Neutrophil (primary cell): ENCODE results near the gene ZNF423.

Experiments
- H3K27ac ChIP-seq: fragments of 200-600 bp; sonication (generic); 2 replicates; pipeline ENCODE4 v1.5.1; 2016; ENCODE audit warnings: mild to moderate bottlenecking, moderate library complexity
- H3K27me3 ChIP-seq: fragments of 200-600 bp; sonication (generic); 2 replicates; pipeline ENCODE4 v1.6.0; 2016; ENCODE audit warnings: mild to moderate bottlenecking
- H3K36me3 ChIP-seq: fragments of 200-600 bp; sonication (generic); 2 replicates; pipeline ENCODE4 v1.5.1; 2017
- H3K4me1 ChIP-seq, 2 experiments: fragments of 200-600 bp in 1 of 2; sonication (generic) in 1 of 2; 1 replicate in 1 of 2; 2 replicates in 1 of 2; pipeline versions ENCODE4 v1.5.1 to v1.6.1; 2013 to 2016; ENCODE audit warnings: low read depth in 1 of 2, low read length in 1 of 2, mild to moderate bottlenecking in 1 of 2, moderate library complexity in 1 of 2; ENCODE audit not compliant: control insufficient read depth in 1 of 2, insufficient read depth in 1 of 2
- H3K4me3 ChIP-seq, 2 experiments: fragments of 200-600 bp in 1 of 2; sonication (generic) in 1 of 2; 1 replicate in 1 of 2; 2 replicates in 1 of 2; pipeline ENCODE4 v1.5.1; 2013 to 2016; ENCODE audit warnings: low read depth in 1 of 2, low read length in 1 of 2, mild to moderate bottlenecking in 1 of 2, moderate library complexity in 1 of 2
- H3K9me3 ChIP-seq: fragments of 200-600 bp; sonication (generic); 2 replicates; pipeline ENCODE4 v1.5.1; 2016
- CTCF ChIP-seq: fragments of 200-600 bp; sonication (generic); IDR thresholded peaks from 2 replicates; pipeline ENCODE4 v1.5.1; 2016; ENCODE audit warnings: antibody characterized with exemption

Gene ZNF423

GRCh38 chr16:49849754-49850108 lies 6.2 kb downstream of the ZNF423 start:
- H3K27ac ChIP-seq: no peak overlapping the region
- H3K4me1 ChIP-seq: peaks cover 0 to 3% of the 10 kb centered on the region in 2 experiments
- TF ChIP-seq CTCF: no peak
- H3K36me3 ChIP-seq: no peaks in the 10 kb centered on the region
- H3K4me3 ChIP-seq: no peak overlapping the region
- H3K27me3 ChIP-seq: peaks cover 76% of the 10 kb centered on the region
- H3K9me3 ChIP-seq: no peaks in the 10 kb centered on the region

- H3K36me3 ChIP-seq: no peaks in the 10 kb centered on the region
- H3K27me3 ChIP-seq: peaks cover 76% of the 10 kb centered on the region
- no peak for TF ChIP-seq CTCF
- H3K27ac ChIP-seq: no peak overlapping the region
- H3K4me1 ChIP-seq: no peaks in the 10 kb centered on the region
- H3K9me3 ChIP-seq: no peaks in the 10 kb centered on the region
- no peak overlapping the region for H3K4me3 ChIP-seq
These were observed 6.7 kb downstream of the ZNF423 start for GRCh38 chr16:49849037-49849753.

GRCh38 chr16:49848530-49848929 lies 7.4 kb downstream of the ZNF423 start:
- Histone ChIP-seq H3K4me3 (no peak overlapping the region), H3K9me3 (no peaks in the 10 kb centered on the region), H3K36me3 (no peaks in the 10 kb centered on the region), H3K4me1 (no peaks in the 10 kb centered on the region), H3K27ac (no peak overlapping the region), H3K27me3 (peaks cover 76% of the 10 kb centered on the region)
- TF ChIP-seq CTCF: no peak

- Histone ChIP-seq H3K27me3 (peaks cover 64% of the 10 kb centered on the region), H3K9me3 (no peaks in the 10 kb centered on the region), H3K4me3 (no peak overlapping the region), H3K36me3 (no peaks in the 10 kb centered on the region), H3K27ac (no peak overlapping the region), H3K4me1 (no peaks in the 10 kb centered on the region)
- TF ChIP-seq CTCF: no peak
These were observed 9.1 kb downstream of the ZNF423 start for GRCh38 chr16:49846800-49847199.

- Histone ChIP-seq H3K9me3 (no peaks in the 10 kb centered on the region), H3K36me3 (no peaks in the 10 kb centered on the region), H3K4me1 (no peaks in the 10 kb centered on the region), H3K27me3 (peaks cover 63% of the 10 kb centered on the region), H3K4me3 (no peak overlapping the region), H3K27ac (no peak overlapping the region)
- no peak for TF ChIP-seq CTCF
These were observed 11.6 kb downstream of the ZNF423 start for GRCh38 chr16:49844359-49844758.
